ENCODE data around the gene SLC9A5. TPM values are rescaled to one million over a fixed set of nuclear protein-coding genes. Genes with fewer than 3 reads are reported as not detected.

The SLC9A5 gene
- total and polyA plus RNA-seq, 4 donors = 0.05 to 0.25 (median 0.09) TPM; not detected in 1

DNA sequence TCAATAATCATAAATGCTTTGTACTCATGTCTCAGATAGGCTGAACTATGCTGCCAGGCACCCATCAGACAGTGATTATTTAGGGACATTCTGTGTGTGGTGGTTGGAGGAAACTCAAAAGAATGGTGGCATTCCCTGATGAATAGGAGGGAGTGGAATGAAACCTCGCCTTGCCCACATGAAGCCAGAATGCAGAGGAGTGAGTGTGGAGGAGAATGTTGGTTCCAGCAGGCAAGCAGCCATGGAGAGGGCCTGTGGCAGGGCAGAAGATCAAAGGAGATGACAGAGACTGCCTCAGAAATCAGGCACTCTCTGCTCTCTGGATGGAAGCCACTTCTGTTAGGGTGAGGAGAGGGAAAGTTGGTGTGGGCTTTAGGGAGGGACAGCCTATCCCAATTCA, 55.2 kb downstream of the SLC9A5 start (continued):
- no peak for TF ChIP-seq RAD21 (IDR thresholded peaks at IDR 0.05)
- TF ChIP-seq FOXA2 (IDR thresholded peaks at IDR 0.05) = no peak
- no peak for TF ChIP-seq RXRA (IDR thresholded peaks at IDR 0.05)
- TF ChIP-seq EGR1 (IDR thresholded peaks at IDR 0.05; ENCODE audit: low read depth in 2 of 2) = no peak

GRCh38 chr16:67305216-67306071, 56.7 kb downstream of the SLC9A5 start:
- Histone ChIP-seq H3K4me1 (ENCODE audit: control insufficient read depth in 4 of 4, insufficient read depth in 4 of 4, low read length in 3 of 4) (no peaks in the 10 kb centered on the region), H3K9me3 (ENCODE audit: control insufficient read depth in 4 of 4, low read length in 3 of 4) (no peaks in the 10 kb centered on the region), H3K27me3 (ENCODE audit: control insufficient read depth in 4 of 4, insufficient read depth in 4 of 4, low read length in 3 of 4) (no peaks in the 10 kb centered on the region), H3K36me3 (ENCODE audit: control insufficient read depth in 4 of 4, insufficient read depth in 3 of 4, low read depth in 1 of 4, low read length in 3 of 4) (no peaks in the 10 kb centered on the region), H3K9ac (ENCODE audit: low read depth in 1 of 2, low read length in 2 of 2) (no peak overlapping the region), H3K4me3 (ENCODE audit: low read depth in 1 of 3, low read length in 3 of 3) (no peak overlapping the region), H3K27ac (ENCODE audit: low read depth in 1 of 2, low read length in 2 of 2) (no peak overlapping the region)
- WGBS = 91% methylated on average over 13 of the region's 13 CpGs
- no peak for DNase-seq (ENCODE audit: low spot score)
- TF ChIP-seq, protein P1, sequence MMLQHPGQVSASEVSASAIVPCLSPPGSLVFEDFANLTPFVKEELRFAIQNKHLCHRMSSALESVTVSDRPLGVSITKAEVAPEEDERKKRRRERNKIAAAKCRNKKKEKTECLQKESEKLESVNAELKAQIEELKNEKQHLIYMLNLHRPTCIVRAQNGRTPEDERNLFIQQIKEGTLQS (IDR thresholded peaks at IDR 0.05) = no peak
- no peak for TF ChIP-seq FOXA1 (IDR thresholded peaks at IDR 0.05)
- TF ChIP-seq FOXA2 (IDR thresholded peaks at IDR 0.05) = no peak
- TF ChIP-seq RXRA (IDR thresholded peaks at IDR 0.05) = no peak
- no peak for TF ChIP-seq JUND (IDR thresholded peaks at IDR 0.05)
- no peak for TF ChIP-seq TAF1 (conservative IDR thresholded peaks at IDR 0.05)
- TF ChIP-seq, protein P2, sequence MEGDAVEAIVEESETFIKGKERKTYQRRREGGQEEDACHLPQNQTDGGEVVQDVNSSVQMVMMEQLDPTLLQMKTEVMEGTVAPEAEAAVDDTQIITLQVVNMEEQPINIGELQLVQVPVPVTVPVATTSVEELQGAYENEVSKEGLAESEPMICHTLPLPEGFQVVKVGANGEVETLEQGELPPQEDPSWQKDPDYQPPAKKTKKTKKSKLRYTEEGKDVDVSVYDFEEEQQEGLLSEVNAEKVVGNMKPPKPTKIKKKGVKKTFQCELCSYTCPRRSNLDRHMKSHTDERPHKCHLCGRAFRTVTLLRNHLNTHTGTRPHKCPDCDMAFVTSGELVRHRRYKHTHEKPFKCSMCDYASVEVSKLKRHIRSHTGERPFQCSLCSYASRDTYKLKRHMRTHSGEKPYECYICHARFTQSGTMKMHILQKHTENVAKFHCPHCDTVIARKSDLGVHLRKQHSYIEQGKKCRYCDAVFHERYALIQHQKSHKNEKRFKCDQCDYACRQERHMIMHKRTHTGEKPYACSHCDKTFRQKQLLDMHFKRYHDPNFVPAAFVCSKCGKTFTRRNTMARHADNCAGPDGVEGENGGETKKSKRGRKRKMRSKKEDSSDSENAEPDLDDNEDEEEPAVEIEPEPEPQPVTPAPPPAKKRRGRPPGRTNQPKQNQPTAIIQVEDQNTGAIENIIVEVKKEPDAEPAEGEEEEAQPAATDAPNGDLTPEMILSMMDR (IDR thresholded peaks at IDR 0.05; ENCODE audit: low read depth, low read length, missing input control) = no peak
- no peak for TF ChIP-seq RAD21 (IDR thresholded peaks at IDR 0.05)
- TF ChIP-seq MAX (IDR thresholded peaks at IDR 0.05) = no peak
- TF ChIP-seq SP1 (IDR thresholded peaks at IDR 0.05) = no peak
- TF ChIP-seq NR2F2 (IDR thresholded peaks at IDR 0.05) = no peak
- no peak for TF ChIP-seq ZBTB33 (IDR thresholded peaks at IDR 0.05)
- no peak for TF ChIP-seq YY1 (IDR thresholded peaks at IDR 0.05)
- TF ChIP-seq REST (IDR thresholded peaks at IDR 0.05) = no peak
- TF ChIP-seq GABPA (IDR thresholded peaks at IDR 0.05 in 1 of 2, conservative IDR thresholded peaks at IDR 0.05 in 1 of 2) = no peak
- no peak for TF ChIP-seq HNF4G (IDR thresholded peaks at IDR 0.05)
- no peak for TF ChIP-seq EGR1 (IDR thresholded peaks at IDR 0.05; ENCODE audit: low read depth in 2 of 2)
